Transverse colon (tissue), 4 donors: ENCODE results near the gene HNMT. TPM values are rescaled to one million over a fixed set of nuclear protein-coding genes. Genes with fewer than 3 reads are reported as not detected.
"Not testable (repeated sequence)": the region's sequence is repeated elsewhere in the genome, so short reads cannot be mapped to it uniquely, and the experiment has no call there.

Experiments
- DNase-seq: peaks from one replicate; pipeline ENCODE4 v3.0.0-alpha.2; 2019
- H3K27ac ChIP-seq, 4 donors: fragments of 200-600 bp; sonication (generic); 2 replicates each; pipeline ENCODE4 v1.5.1; 2016 to 2018; ENCODE audit warnings: inconsistent platforms in 4 of 4
- H3K27me3 ChIP-seq: fragments of 200-600 bp; sonication (generic); 2 replicates; pipeline ENCODE4 v1.5.1; 2017; ENCODE audit warnings: inconsistent platforms
- H3K36me3 ChIP-seq, 4 donors: fragments of 200-600 bp; sonication (generic); 2 replicates each; pipeline ENCODE4 v1.5.1; 2017 to 2019; ENCODE audit warnings: inconsistent platforms in 4 of 4
- H3K4me1 ChIP-seq, 4 donors: fragments of 200-600 bp; sonication (generic); 2 replicates each; pipeline ENCODE4 v1.5.1; 2017 to 2020; ENCODE audit warnings: inconsistent platforms in 4 of 4
- H3K4me3 ChIP-seq, 4 donors: fragments of 200-600 bp; sonication (generic); 1 replicate in 1 of 4; 2 replicates in 3 of 4; pipeline versions ENCODE4 v1.5.1 to v1.6.1; 2017 to 2019; ENCODE audit warnings: inconsistent platforms in 4 of 4
- H3K9me3 ChIP-seq, 2 donors: fragments of 200-600 bp; sonication (generic); 2 replicates each; pipeline ENCODE4 v1.5.1; 2017 to 2019; ENCODE audit warnings: inconsistent platforms in 2 of 2
- CTCF ChIP-seq, 5 experiments: fragments of 200-600 bp in 3 of 5; fragments of 450-650 bp in 2 of 5; sonication (generic) in 3 of 5; IDR thresholded peaks; 1 replicate in 2 of 5; 2 replicates in 3 of 5; pipeline ENCODE4 v1.5.1; 2016 to 2017; ENCODE audit warnings: antibody characterized with exemption in 5 of 5, inconsistent platforms in 3 of 5, mild to moderate bottlenecking in 2 of 5, moderate library complexity in 1 of 5
- EP300 ChIP-seq: sonication (generic); formaldehyde crosslinking; IDR thresholded peaks from one replicate; pipeline ENCODE4 v1.6.1; 2017; ENCODE audit warnings: antibody characterized with exemption, low read depth
- POLR2A ChIP-seq: fragments of 450-650 bp; IDR thresholded peaks from one replicate; pipeline ENCODE4 v1.6.1; 2016; ENCODE audit warnings: antibody characterized with exemption, mild to moderate bottlenecking, moderate library complexity
- POLR2AphosphoS5 ChIP-seq, 3 donors: sonication (generic); formaldehyde crosslinking; IDR thresholded peaks; one replicate each; pipeline ENCODE4 v1.6.1; 2016; ENCODE audit warnings: antibody characterized with exemption in 3 of 3
- WGBS, 2 donors: methylation state at CpG; one replicate each; pipeline ENCODE4 v1.1.5; 2018; ENCODE audit warnings: low coverage in 1 of 2; 5-methylcytosine and 5-hydroxymethylcytosine counted together
- in situ Hi-C, 4 donors: fragments of 200-750 bp; cut with MboI; loops; one replicate each; pipeline versions ENCODE4 v1.15.0 to v1.15.1; 2017; ENCODE audit warnings: low sequenced_read_pairs in 3 of 4, low pct_ligation_motif_present in 1 of 4, low pct_unique_long_range_greater_than_20kb in 1 of 4
- intact Hi-C: fragments of 100-400 bp; cut with DNase I; formaldehyde crosslinking; loops from one replicate; pipeline ENCODE4 v1.15.1; 2023; ENCODE audit warnings: low total_unique reads
- total RNA-seq, 4 donors: library from RNA; depleted of rRNA; stranded (reverse); fragments of >200 nt; gene quantifications; one replicate each; pipeline ENCODE4 v1.1.0, GENCODE V29; 2016

Gene HNMT
- total RNA-seq, 4 donors from 2014 or later = 36.3 to 64.9 (median 48.4) TPM

DNA sequence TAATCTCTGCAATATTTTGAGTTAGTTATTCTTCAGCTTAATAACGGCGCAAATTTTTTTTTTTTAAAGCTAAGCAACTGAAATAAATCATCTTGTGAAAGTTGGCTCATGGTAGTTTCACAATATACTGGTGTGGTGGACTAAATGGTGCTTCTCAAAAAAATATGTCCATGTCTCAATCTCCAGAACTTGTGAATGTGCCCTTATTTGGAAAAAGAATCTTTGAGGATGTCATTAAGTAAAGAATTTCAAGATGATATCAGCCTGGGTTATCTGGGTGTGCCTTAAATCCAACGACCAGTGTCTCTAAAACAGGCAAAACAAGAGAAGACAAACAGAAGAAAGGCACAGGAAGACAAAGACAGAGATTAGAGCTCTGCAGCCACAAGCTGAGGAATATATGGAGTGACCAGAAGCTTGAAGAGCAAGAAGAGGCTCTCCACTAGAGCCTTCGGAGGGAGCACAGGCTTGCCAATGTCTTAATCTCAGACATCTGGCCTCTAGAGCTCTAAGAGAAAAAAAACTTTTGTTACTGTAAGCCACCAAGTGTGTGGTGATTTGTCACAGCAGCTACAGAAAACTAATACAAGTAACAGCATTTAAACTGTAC is 71.4 kb downstream of the HNMT start:
- 72 to 83% methylated on average over 3 to 4 of the region's 4 CpGs for WGBS, 2 donors
- Histone ChIP-seq H3K27me3 (no peaks in the 10 kb centered on the region), H3K36me3 (no peaks in the 10 kb centered on the region), H3K27ac (no peak overlapping the region), H3K9me3 (no peaks in the 10 kb centered on the region), H3K4me1 (no peaks in the 10 kb centered on the region), H3K4me3 (no peak overlapping the region)
- intact Hi-C loops = no loop called here
- in situ Hi-C loops = no loop called here
- no peak for TF ChIP-seq POLR2AphosphoS5 (IDR thresholded peaks at IDR 0.05)
- no peak for TF ChIP-seq CTCF (IDR thresholded peaks at IDR 0.05)
- no peak for TF ChIP-seq EP300
- no peak for TF ChIP-seq POLR2A
- no peak for DNase-seq

DNA sequence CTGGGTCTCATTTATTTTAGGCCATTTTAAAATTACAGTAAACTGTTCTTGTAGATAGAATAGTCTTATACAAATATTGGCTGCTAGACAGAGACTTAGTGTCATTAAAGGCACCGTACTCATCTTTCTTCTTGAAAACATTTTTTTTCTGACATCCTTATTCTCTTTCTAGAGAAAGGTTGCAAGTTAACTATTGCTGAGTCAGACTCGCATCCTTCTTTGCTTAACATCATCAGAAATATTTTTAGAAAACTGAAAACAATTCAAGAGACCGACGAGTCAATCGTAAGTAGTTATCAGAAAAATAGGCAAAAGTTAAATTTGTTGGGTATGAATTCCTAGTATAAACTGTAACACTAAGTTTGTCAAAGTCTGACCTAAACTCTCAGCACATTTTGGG is 72.2 kb downstream of the HNMT start:
- H3K9me3 ChIP-seq = no peaks in the 10 kb centered on the region
- H3K27ac ChIP-seq = no peak overlapping the region
- H3K4me3 ChIP-seq = no peak overlapping the region
- DNase-seq = no peak
- in situ Hi-C loops = no loop called here
- H3K4me1 ChIP-seq = no peaks in the 10 kb centered on the region
- TF ChIP-seq EP300 (no peak), CTCF (IDR thresholded peaks at IDR 0.05) (no peak), POLR2A (no peak), POLR2AphosphoS5 (IDR thresholded peaks at IDR 0.05) (no peak)
- no peaks in the 10 kb centered on the region for H3K27me3 ChIP-seq
- intact Hi-C loops = no loop called here
- WGBS, 2 donors = 76 to 77% methylated on average over 5 of the region's 5 CpGs
- no peaks in the 10 kb centered on the region for H3K36me3 ChIP-seq

DNA sequence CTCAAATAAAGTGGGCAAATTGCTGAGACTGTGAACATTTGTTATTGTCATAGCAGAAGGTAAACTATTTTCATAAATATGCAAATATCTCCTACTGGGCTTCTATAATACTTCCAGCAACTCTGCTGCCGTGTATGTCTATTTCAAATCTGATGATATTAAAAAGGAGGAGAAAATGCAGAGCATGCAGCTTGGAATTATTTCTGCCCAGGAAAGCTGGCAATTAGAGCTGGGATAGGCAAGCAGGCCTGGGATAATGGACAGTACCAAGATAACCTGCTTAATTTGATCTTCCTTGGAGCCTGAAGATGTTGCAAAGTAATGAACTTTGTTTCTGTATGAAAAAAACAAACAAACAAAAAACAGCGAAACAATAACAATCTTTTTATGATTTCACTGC is 72.8 kb downstream of the HNMT start:
- Histone ChIP-seq H3K36me3 (no peaks in the 10 kb centered on the region), H3K27me3 (no peaks in the 10 kb centered on the region), H3K27ac (no peak overlapping the region), H3K4me1 (no peaks in the 10 kb centered on the region), H3K9me3 (no peaks in the 10 kb centered on the region), H3K4me3 (no peak overlapping the region)
- in situ Hi-C loops (no loop called here), intact Hi-C loops (no loop called here)
- TF ChIP-seq POLR2A = no peak
- WGBS, 2 donors = 83 to 84% methylated on average over 2 of the region's 2 CpGs
- DNase-seq = no peak

GRCh38 chr2:138040616-138041015 is 76.3 kb downstream of the HNMT start:
- H3K27me3 ChIP-seq = no peaks in the 10 kb centered on the region
- H3K4me3 ChIP-seq = no peak overlapping the region
- intact Hi-C loops = no loop called here
- no peak for DNase-seq
- H3K9me3 ChIP-seq = no peaks in the 10 kb centered on the region
- H3K36me3 ChIP-seq = no peaks in the 10 kb centered on the region
- WGBS, 2 donors = 73 to 83% methylated on average over 5 of the region's 5 CpGs
- H3K4me1 ChIP-seq = no peaks in the 10 kb centered on the region
- TF ChIP-seq CTCF (IDR thresholded peaks at IDR 0.05) (no peak), POLR2AphosphoS5 (IDR thresholded peaks at IDR 0.05) (no peak), EP300 (no peak), POLR2A (no peak)
- no peak overlapping the region for H3K27ac ChIP-seq
- in situ Hi-C loops = no loop called here

DNA sequence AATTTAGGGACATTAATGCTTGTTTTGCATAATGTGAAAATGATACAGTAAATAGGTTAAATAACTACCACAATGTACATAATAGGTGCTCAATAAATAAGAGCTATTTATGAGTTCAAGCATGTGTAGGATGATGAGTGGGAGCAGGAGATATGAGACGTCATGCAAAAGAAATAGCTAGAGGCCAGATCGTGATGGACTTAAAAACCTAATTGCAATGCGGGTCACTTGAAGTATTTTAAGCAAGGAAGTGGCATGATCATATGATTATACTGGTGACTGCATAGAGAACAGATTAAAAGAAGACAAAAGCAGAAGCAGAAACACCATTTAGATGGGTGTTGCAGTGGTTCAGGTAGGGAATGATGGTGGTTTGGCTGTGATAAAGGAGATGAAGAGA is 78.0 kb downstream of the HNMT start:
- intact Hi-C loops (no loop called here), in situ Hi-C loops (no loop called here)
- no peak for TF ChIP-seq POLR2A
- no peak for TF ChIP-seq EP300
- TF ChIP-seq CTCF (IDR thresholded peaks at IDR 0.05) = no peak
- no peak for TF ChIP-seq POLR2AphosphoS5 (IDR thresholded peaks at IDR 0.05)
- Histone ChIP-seq H3K27me3 (no peaks in the 10 kb centered on the region), H3K9me3 (no peaks in the 10 kb centered on the region), H3K36me3 (no peaks in the 10 kb centered on the region), H3K4me3 (no peak overlapping the region), H3K27ac (no peak overlapping the region), H3K4me1 (no peaks in the 10 kb centered on the region)
- DNase-seq = no peak
- WGBS, 2 donors = 89 to 97% methylated on average over 3 of the region's 3 CpGs

DNA sequence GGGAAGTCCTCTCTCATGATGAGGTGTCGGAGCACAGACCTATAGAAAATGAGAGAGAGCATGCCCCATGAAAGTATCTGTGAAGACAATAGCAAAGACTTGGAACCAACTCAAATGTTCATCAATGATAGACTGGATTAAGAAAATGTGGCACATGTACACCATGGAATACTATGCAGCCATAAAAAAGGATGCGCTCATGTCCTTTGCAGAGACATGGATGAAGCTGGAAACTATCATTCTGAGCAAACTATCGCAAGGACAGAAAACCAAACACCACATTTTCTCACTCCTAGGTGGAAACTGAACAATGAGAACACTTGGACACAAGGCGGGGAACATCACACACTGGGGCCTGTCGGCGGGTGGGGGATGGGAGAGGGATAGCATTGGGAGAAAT is 79.3 kb downstream of the HNMT start:
- H3K4me3 ChIP-seq, H3K27ac ChIP-seq, H3K36me3 ChIP-seq, intact Hi-C loops, H3K9me3 ChIP-seq, H3K27me3 ChIP-seq, in situ Hi-C loops, H3K4me1 ChIP-seq, DNase-seq: not testable (repeated sequence)
- WGBS, 2 donors = 84 to 98% methylated on average over 4 to 6 of the region's 6 CpGs
